ENCODE results near the gene ATP8B3. TPM values are rescaled to one million over a fixed set of nuclear protein-coding genes. Genes with fewer than 3 reads are reported as not detected.

The ATP8B3 gene
- total and polyA plus RNA-seq, 11 donors: 0.19 to 3.5 (median 0.72) TPM

- TF ChIP-seq CTCF (IDR thresholded peaks at IDR 0.05) (no peak), POLR2A (IDR thresholded peaks at IDR 0.05) (no peak)
- Histone ChIP-seq H3K27me3 (peaks cover 75 to 91% (median 89%) of the 10 kb centered on the region in 9 donors), H3K36me3 (no peaks in the 10 kb centered on the region), H3K27ac (no peak within 1 kb of the TSS), H3K9me3 (no peaks in the 10 kb centered on the region), H3K4me1 (peaks cover 3 to 63% (median 15%) of the 10 kb centered on the region in 12 donors), H3K4me3 (no peak within 1 kb of the TSS)
- no peak for DNase-seq
- intact Hi-C loops (cut with DNase I): no loop called here
- 2 to 10% (median 3%) methylated on average over 4 to 77 of the region's 77 CpGs for WGBS, 4 donors
- no peak for ATAC-seq
Measured at GRCh38 chr19:1752757-1753728, 59.0 kb downstream of the ATP8B3 start, which contains the start of gene ONECUT3. Gene ONECUT3, plus strand, starts transcription at chr19:1753506. Its CDS starts 157 bp downstream, at chr19:1753663.

- WGBS, 4 donors: 2 to 9% (median 4%) methylated on average over 9 to 16 of the region's 16 CpGs
Measured at GRCh38 chr19:1752009-1752756, 59.9 kb downstream of the ATP8B3 start.

GRCh38 chr19:1751367-1752008, 60.6 kb downstream of the ATP8B3 start:
- H3K4me3 ChIP-seq: no peak overlapping the region
- no peaks in the 10 kb centered on the region for H3K36me3 ChIP-seq
- peaks cover 3 to 52% (median 16%) of the 10 kb centered on the region in 12 donors for H3K4me1 ChIP-seq
- DNase-seq: no peak
- peaks cover 68 to 90% (median 88%) of the 10 kb centered on the region in 9 donors for H3K27me3 ChIP-seq
- 6 to 8% (median 7%) methylated on average over 14 to 16 of the region's 16 CpGs for WGBS, 4 donors
- TF ChIP-seq POLR2A (IDR thresholded peaks at IDR 0.05) (no peak), CTCF (IDR thresholded peaks at IDR 0.05) (no peak)
- no peak overlapping the region for H3K27ac ChIP-seq
- ATAC-seq: no peak
- intact Hi-C loops (cut with DNase I): no loop called here
- no peaks in the 10 kb centered on the region for H3K9me3 ChIP-seq

More at GRCh38 chr19:1752009-1752756, 59.9 kb downstream of the ATP8B3 start:
- intact Hi-C loops (cut with DNase I): no loop called here
- Histone ChIP-seq H3K27ac (no peak overlapping the region), H3K4me3 (no peak overlapping the region), H3K4me1 (peaks cover 3 to 56% (median 16%) of the 10 kb centered on the region in 12 donors), H3K9me3 (no peaks in the 10 kb centered on the region), H3K27me3 (peaks cover 73 to 90% (median 88%) of the 10 kb centered on the region in 9 donors), H3K36me3 (no peaks in the 10 kb centered on the region)
- ATAC-seq: no peak
- DNase-seq: no peak
- TF ChIP-seq POLR2A (IDR thresholded peaks at IDR 0.05) (no peak), CTCF (IDR thresholded peaks at IDR 0.05) (no peak)

Data from heart left ventricle (tissue), 16 donors.